Activated naive CD8-positive, alpha-beta T cell treated with anti-CD3 and anti-CD28 coated beads, Interleukin-2, amount 50 U/mL, for 16 hours (primary cell): ENCODE results near the gene LILRA5.
"Not testable (repeated sequence)": the region's sequence is repeated elsewhere in the genome, so short reads cannot be mapped to it uniquely, and the experiment has no call there.

Experiments
- DNase-seq: peaks from one replicate; pipeline ENCODE4 v3.0.0-alpha.2; 2020; ENCODE audit warnings: low read depth, low spot score

The LILRA5 gene

GRCh38 chr19:54302257-54302656 is 10.7 kb downstream of the LILRA5 start:
- no peak for DNase-seq

- no peak for DNase-seq
Observed at GRCh38 chr19:54299515-54299914, 13.5 kb downstream of the LILRA5 start.

- no peak for DNase-seq
Observed at GRCh38 chr19:54299126-54299498, 13.9 kb downstream of the LILRA5 start.

- no peak for DNase-seq
Observed at GRCh38 chr19:54298357-54299125, 14.4 kb downstream of the LILRA5 start.

- no peak for DNase-seq
Observed at GRCh38 chr19:54297759-54298305, 15.1 kb downstream of the LILRA5 start.

GRCh38 chr19:54294539-54294938 is 18.4 kb downstream of the LILRA5 start:
- DNase-seq = no peak

GRCh38 chr19:54289160-54289559 is 23.8 kb downstream of the LILRA5 start:
- DNase-seq = not testable (repeated sequence)

- no peak for DNase-seq
Observed at GRCh38 chr19:54287456-54287855, 25.5 kb downstream of the LILRA5 start.

GRCh38 chr19:54286283-54286682 is 26.7 kb downstream of the LILRA5 start:
- DNase-seq = not testable (repeated sequence)

GRCh38 chr19:54285427-54286056 is 27.4 kb downstream of the LILRA5 start:
- not testable (repeated sequence) for DNase-seq

GRCh38 chr19:54282686-54283470 is 30.1 kb downstream of the LILRA5 start:
- no peak for DNase-seq

- DNase-seq = not testable (repeated sequence)
Observed at GRCh38 chr19:54281729-54282075, 31.3 kb downstream of the LILRA5 start.

- no peak for DNase-seq
Observed at GRCh38 chr19:54281007-54281728, 31.8 kb downstream of the LILRA5 start, which contains the start of gene LILRB2. LILRB2 (minus strand) TSS chr19:54281110; CDS start chr19:54280496, 614 bp downstream.

GRCh38 chr19:54280441-54280840 is 32.5 kb downstream of the LILRA5 start:
- not testable (repeated sequence) for DNase-seq

GRCh38 chr19:54280025-54280424 is 32.9 kb downstream of the LILRA5 start:
- not testable (repeated sequence) for DNase-seq

- DNase-seq = no peak
Observed at GRCh38 chr19:54279406-54279962, 33.5 kb downstream of the LILRA5 start.

- not testable (repeated sequence) for DNase-seq
Observed at GRCh38 chr19:54278571-54279195, 34.3 kb downstream of the LILRA5 start.

GRCh38 chr19:54278056-54278455 is 34.9 kb downstream of the LILRA5 start:
- DNase-seq = not testable (repeated sequence)

- not testable (repeated sequence) for DNase-seq
Observed at GRCh38 chr19:54277111-54277615, 35.8 kb downstream of the LILRA5 start.

- DNase-seq = no peak
Observed at GRCh38 chr19:54275951-54276350, 37.0 kb downstream of the LILRA5 start.
